ENCODE results near the gene OR4B1. TPM values are rescaled to one million over a fixed set of nuclear protein-coding genes. Genes with fewer than 3 reads are reported as not detected.

The OR4B1 gene, protein sequence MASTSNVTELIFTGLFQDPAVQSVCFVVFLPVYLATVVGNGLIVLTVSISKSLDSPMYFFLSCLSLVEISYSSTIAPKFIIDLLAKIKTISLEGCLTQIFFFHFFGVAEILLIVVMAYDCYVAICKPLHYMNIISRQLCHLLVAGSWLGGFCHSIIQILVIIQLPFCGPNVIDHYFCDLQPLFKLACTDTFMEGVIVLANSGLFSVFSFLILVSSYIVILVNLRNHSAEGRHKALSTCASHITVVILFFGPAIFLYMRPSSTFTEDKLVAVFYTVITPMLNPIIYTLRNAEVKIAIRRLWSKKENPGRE
- total RNA-seq: not detected in 2 replicates

- TF ChIP-seq CTCF (IDR thresholded peaks at IDR 0.05): no peak
- H3K4me1 Mint-ChIP-seq: no peaks in the 10 kb centered on the region
- H3K27ac Mint-ChIP-seq: no peak within 1 kb of the TSS
- ChIA-PET POLR2A (no interaction called here), CTCF (no interaction called here)
- DNase-seq (no peak), ATAC-seq (ENCODE audit: low read depth) (no peak)
- no peaks in the 10 kb centered on the region for H3K36me3 Mint-ChIP-seq (ENCODE audit: low read depth)
- peaks cover 11% of the 10 kb centered on the region for H3K27me3 Mint-ChIP-seq
- no peaks in the 10 kb centered on the region for H3K9me3 Mint-ChIP-seq
- intact Hi-C loops (cut with micrococcal nuclease): no loop called here
- H3K4me3 Mint-ChIP-seq: no peak within 1 kb of the TSS
Measured at GRCh38 chr11:48216510-48216909, at the start of gene OR4B1. TSS of gene OR4B1 (plus strand) at chr11:48216810. CDS start at chr11:48216810, 0 bp downstream.

DNA sequence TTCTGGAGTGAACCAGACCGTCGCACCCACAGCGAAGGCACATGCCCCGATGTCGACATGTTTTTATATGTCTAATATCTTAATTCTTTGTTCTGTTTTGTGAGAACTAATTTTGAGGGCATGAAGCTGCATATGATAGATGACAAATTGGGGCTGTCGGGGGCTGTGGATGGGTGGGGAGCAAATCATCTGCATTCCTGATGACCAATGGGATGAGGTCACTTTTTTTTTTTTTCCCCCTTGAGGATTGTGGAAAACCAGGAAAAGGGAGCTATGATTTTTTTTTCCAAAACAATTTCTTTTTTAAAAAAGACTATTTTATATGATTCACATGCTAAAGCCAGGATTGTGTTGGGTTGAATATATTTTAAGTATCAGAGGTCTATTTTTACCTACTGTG, 49.2 kb upstream of the OR4B1 start:
- intact Hi-C loops (cut with micrococcal nuclease): no loop called here
- ATAC-seq (ENCODE audit: low read depth): no peak
- Mint-ChIP-seq H3K4me1 (peaks cover 26% of the 10 kb centered on the region), H3K27ac (no peak overlapping the region), H3K36me3 (ENCODE audit: low read depth) (peaks cover 61% of the 10 kb centered on the region), H3K9me3 (no peaks in the 10 kb centered on the region), H3K4me3 (no peak overlapping the region), H3K27me3 (no peaks in the 10 kb centered on the region)
- ChIA-PET POLR2A (no interaction called here), CTCF (no interaction called here)
- DNase-seq: no peak
- no peak for TF ChIP-seq CTCF (IDR thresholded peaks at IDR 0.05)

DNA sequence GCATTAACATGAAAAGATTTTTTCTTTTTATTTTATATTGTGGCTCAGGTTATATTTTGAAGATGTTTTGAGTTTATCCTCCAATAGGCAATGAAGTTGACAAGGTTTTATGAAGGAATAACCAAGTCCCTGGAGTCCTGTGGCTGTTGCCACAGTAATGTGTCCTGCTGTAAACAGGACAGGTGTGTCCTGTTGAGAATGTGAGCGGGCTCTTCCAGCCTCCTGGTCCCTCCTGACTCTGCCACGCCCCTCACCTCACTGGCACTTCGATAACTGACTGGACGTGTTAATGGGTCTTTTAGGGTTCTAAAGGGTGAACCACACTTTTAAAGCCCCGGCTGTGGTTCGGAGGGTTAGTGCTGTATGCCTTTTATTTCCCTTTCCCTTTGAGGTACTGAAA, 47.8 kb upstream of the OR4B1 start:
- H3K4me1 Mint-ChIP-seq: peaks cover 29% of the 10 kb centered on the region
- no peak overlapping the region for H3K4me3 Mint-ChIP-seq
- ChIA-PET POLR2A (no interaction called here), CTCF (no interaction called here)
- ATAC-seq (ENCODE audit: low read depth): no peak
- no peaks in the 10 kb centered on the region for H3K9me3 Mint-ChIP-seq
- H3K36me3 Mint-ChIP-seq (ENCODE audit: low read depth): peaks cover 48% of the 10 kb centered on the region
- DNase-seq: no peak
- no peaks in the 10 kb centered on the region for H3K27me3 Mint-ChIP-seq
- no peak overlapping the region for H3K27ac Mint-ChIP-seq
- TF ChIP-seq CTCF (IDR thresholded peaks at IDR 0.05): no peak
- intact Hi-C loops (cut with micrococcal nuclease): no loop called here

- Mint-ChIP-seq H3K27me3 (no peaks in the 10 kb centered on the region), H3K4me1 (peaks cover 29% of the 10 kb centered on the region), H3K9me3 (no peaks in the 10 kb centered on the region), H3K36me3 (ENCODE audit: low read depth) (peaks cover 44% of the 10 kb centered on the region), H3K27ac (no peak overlapping the region), H3K4me3 (no peak overlapping the region)
- intact Hi-C loops (cut with micrococcal nuclease): no loop called here
- no peak for DNase-seq
- no peak for TF ChIP-seq CTCF (IDR thresholded peaks at IDR 0.05)
- ChIA-PET CTCF (no interaction called here), POLR2A (no interaction called here)
- ATAC-seq (ENCODE audit: low read depth): no peak
Measured at GRCh38 chr11:48169259-48169658, 47.4 kb upstream of the OR4B1 start.

GRCh38 chr11:48169717-48170116, 46.9 kb upstream of the OR4B1 start:
- POLR2A ChIA-PET: no interaction called here
- intact Hi-C loops (cut with micrococcal nuclease): loop anchor here (5.0 kb wide), 1 partner anchor 1358 kb away; no protein-coding TSS in a partner anchor
- no peak for TF ChIP-seq CTCF (IDR thresholded peaks at IDR 0.05)
- ATAC-seq (ENCODE audit: low read depth): no peak
- no peak overlapping the region for H3K4me3 Mint-ChIP-seq
- peaks cover 29% of the 10 kb centered on the region for H3K4me1 Mint-ChIP-seq
- H3K27ac Mint-ChIP-seq: no peak overlapping the region
- H3K27me3 Mint-ChIP-seq: no peaks in the 10 kb centered on the region
- peaks cover 40% of the 10 kb centered on the region for H3K36me3 Mint-ChIP-seq (ENCODE audit: low read depth)
- DNase-seq: no peak
- CTCF ChIA-PET: no interaction called here
- H3K9me3 Mint-ChIP-seq: no peaks in the 10 kb centered on the region
